Activated CD8-positive, alpha-beta memory T cell treated with anti-CD3 and anti-CD28 coated beads for 48 hours (primary cell): ENCODE results near the gene ARHGEF39.
"Not testable (repeated sequence)": the region's sequence is repeated elsewhere in the genome, so short reads cannot be mapped to it uniquely, and the experiment has no call there.

ENCODE experiments used
- DNase-seq, 3 experiments: peaks; one replicate each; pipeline ENCODE4 v3.0.0-alpha.2; 2020; ENCODE audit warnings: low read depth in 2 of 3, low spot score in 2 of 3

Gene ARHGEF39

GRCh38 chr9:35627575-35627974, 37.4 kb downstream of the ARHGEF39 start:
- no peak for DNase-seq

GRCh38 chr9:35619800-35620158, 45.2 kb downstream of the ARHGEF39 start:
- DNase-seq: no peak

- DNase-seq: peak in 2 of 3 experiments; percentile 18 to 50
Observed at GRCh38 chr9:35618854-35619799, 45.9 kb downstream of the ARHGEF39 start.

- DNase-seq: no peak
Observed at GRCh38 chr9:35618325-35618727, 46.7 kb downstream of the ARHGEF39 start, which contains the start of gene CD72. Gene CD72, minus strand, starts transcription at chr9:35618413. Its CDS starts 110 bp downstream, at chr9:35618303.

- no peak for DNase-seq
Observed at GRCh38 chr9:35617548-35617947, 47.4 kb downstream of the ARHGEF39 start.

GRCh38 chr9:35616681-35617459, 48.1 kb downstream of the ARHGEF39 start:
- DNase-seq: peak in 2 of 3 experiments; percentile 58 to 68

- DNase-seq: no peak
Observed at GRCh38 chr9:35615981-35616680, 48.9 kb downstream of the ARHGEF39 start.

GRCh38 chr9:35612843-35613242, 52.2 kb downstream of the ARHGEF39 start:
- DNase-seq: no peak

- not testable (repeated sequence) for DNase-seq
Observed at GRCh38 chr9:35612066-35612465, 52.9 kb downstream of the ARHGEF39 start.

- DNase-seq: peak in 1 of 3 experiments; percentile 27
Observed at GRCh38 chr9:35611230-35611797, 53.7 kb downstream of the ARHGEF39 start.

GRCh38 chr9:35609820-35610163, 55.2 kb downstream of the ARHGEF39 start:
- DNase-seq: no peak
